ENCODE data around the gene PLOD1.
"Not testable (repeated sequence)": the region's sequence is repeated elsewhere in the genome, so short reads cannot be mapped to it uniquely, and the experiment has no call there.

The PLOD1 gene

DNA sequence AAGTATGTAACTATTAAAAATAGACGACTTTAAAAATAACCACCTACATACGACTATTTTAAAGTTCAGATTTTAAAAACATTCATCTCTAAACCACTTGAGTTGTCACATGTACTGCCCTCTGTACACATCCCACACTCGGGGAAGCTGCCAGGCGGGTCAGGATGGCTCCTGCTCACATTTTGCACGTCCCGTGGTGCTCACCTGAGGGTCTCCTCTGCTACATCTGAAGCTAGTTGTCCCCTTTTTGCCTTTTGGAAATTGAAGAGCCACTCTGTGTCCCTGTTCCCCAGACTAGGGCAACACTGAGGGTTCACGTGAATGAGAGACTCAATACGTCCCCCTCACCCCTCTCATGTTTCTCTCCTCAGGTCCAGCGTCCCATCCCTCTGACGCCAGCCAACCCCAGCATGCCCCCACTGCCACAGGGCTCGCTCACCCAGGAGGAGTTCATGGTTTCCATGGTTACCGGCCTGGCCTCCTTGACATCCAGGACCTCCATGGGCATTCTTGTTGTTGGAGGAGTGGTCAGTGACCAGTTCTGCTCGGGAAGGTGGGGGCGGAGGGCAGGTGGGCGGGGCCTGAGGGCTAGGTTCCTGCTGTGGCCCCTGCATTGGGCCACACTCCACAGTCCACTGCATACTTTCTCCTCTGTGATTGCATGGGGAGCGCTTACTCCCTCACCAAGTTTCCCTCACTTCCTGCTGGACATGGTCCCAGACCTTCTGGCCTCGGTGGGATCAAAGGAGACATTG is 71.8 kb downstream of the PLOD1 start:
- no peak for DNase-seq (ENCODE audit: low read depth)

DNA sequence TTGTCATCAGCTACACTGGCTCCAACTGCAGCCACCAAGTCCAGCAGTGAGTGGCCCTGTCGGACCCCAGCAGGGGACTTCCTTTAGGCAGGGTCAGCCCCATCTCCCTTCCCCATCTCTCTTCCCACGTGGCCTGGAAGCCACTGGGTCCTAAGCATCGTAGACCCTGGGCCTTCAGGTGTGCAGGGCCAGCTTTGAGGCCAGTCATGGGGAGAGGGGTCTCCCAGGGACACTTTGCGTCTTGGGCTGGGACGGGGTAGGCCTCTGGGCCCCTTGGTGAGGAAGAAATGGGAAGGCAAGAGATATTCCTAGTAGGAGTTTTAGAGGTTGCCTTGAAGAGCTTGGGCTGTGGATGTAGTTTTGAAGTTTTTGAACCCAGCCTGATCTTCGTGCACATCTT is 72.7 kb downstream of the PLOD1 start:
- no peak for DNase-seq (ENCODE audit: low read depth)

DNA sequence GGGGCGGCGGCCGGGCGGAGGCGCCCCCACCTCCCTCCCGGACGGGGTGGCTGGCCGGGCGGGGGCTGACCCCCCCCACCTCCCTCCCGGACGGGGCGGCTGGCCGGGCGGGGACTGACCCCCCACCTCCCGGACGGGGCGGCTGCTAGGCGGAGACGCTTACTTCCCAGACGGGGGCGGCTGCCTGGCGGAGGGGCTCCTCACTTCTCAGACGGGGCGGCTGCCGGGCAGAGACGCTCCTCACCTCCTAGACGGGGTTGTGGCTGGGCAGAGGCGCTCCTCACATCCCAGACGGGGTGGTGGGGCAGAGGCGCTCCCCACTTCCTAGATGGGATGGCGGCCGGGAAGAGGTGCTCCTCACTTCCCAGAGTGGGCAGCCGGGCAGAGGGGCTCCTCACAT is 73.8 kb downstream of the PLOD1 start:
- not testable (repeated sequence) for DNase-seq (ENCODE audit: low read depth)

DNA sequence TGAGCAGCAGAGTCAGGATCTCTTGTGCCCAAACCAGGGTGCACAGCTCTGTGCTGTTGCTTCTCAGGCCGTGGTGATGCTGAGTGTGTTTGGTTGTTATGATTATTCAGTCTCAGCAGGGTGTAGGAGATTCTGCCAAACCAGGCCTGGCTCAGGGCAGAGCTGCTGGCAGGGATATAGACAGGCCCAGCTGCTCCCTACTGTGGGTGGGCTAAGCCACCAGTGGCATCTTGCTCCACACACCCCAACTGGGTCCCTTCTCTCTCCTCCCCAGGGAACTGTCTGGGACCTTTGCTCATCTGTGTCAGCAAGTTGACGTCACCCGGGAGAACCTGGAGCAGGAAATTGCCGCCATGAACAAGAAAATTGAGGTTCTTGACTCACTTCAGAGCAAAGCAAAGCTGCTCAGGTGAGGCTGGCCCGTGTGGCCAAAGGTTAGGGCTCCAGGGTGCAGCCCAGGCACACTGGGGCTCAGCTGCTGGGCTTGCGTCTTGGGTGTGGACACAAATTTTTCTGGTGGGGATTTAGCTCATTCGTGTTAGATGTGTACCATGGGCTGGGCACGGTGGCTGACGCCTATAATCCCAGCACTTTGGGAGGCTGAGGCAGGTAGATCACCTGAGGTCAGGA is 74.9 kb downstream of the PLOD1 start:
- no peak for DNase-seq (ENCODE audit: low read depth)

DNA sequence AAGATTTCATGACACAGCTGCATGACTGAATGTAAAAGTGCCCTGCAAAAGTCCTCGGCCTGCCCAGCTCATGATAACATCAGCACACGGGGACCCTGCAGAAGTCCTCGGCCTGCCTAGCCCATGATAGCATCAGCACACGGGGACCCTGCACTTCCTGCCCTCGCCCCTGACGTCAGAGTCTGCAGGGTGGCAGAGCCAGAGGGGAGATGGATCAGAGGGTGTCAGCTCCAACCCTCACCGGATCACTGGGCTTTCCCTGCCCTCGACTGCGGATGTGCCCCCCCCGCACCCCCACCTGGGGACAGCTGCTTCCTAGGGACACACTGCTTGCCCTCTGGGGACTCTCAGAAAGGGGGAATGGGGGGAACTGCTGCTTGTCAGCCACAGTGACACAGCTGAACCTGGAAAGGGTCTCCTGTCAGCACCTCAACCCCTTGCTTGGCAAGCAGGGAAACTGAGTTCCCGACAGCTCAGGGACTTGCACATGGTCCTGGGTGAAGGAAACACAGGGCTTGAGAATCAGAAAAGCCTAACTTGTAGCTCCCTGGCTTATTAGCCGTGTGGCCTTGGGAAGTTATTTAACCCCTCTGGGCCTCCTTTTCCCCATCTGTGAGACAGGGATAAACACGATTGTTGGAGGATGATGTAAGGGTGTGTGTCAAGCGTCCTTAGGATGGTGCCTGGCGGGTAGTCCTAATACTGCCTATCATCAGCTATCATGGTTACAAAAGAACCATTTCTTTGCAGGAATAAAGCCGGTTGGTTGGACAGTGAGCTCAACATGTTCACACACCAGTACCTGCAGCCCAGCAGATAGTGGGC is 76.4 kb downstream of the PLOD1 start:
- DNase-seq (ENCODE audit: low read depth) = no peak

DNA sequence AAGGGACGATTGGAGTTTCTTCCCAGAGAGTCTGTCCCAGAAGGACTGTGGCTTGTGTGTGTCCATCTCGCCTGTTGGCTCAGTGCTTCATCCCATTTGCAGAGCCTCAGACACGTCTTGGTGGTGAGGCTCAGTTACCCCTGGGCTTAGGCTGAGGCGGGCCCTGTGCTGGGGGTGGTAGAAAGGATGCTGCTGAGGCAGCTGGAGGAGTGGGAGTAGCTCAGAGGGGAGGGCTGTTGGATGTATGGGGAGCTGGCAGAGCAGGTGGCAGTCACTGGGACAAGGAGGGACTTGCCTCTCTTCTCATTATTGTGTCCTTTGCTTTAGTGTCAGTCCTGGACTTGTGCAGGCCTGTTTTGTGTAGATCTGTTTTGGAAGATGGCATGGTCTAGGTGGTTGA is 77.5 kb downstream of the PLOD1 start:
- no peak for DNase-seq (ENCODE audit: low read depth)

DNA sequence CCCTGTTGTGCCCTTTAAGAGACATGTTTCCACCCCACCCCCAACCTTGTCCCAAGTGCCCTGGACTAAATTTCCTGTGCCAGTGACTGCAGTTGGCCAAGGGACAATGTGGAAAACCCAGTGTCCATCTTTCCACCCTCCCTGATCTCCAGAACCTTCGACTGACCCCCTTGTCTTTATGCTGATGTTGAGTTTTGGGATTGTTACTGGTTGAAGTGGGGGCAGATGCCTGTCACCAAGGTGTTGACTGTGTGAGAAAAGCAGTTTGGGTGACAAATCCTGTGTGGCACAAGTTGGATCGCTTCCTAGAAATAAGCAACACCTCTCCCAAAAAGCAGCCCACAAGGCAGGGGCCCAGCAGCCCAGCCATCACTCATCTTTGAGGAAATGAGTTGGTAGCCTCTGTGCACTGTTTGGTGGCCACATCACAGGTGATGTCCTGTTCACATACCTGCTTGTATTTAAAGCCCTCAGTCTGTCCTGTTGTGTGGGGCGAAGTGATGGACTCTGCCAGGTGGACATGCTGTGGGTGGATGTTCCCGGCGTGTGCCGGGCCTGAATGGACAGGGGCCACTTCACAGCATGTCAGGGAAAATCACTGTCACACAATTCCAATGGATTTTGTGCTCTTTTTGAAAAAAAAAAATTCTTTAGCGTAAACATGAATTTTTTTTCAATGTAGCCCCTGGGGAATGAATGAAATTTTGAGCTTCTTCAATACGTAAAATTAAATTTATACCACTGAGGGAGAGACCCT is 78.2 kb downstream of the PLOD1 start:
- DNase-seq (ENCODE audit: low read depth) = no peak

DNA sequence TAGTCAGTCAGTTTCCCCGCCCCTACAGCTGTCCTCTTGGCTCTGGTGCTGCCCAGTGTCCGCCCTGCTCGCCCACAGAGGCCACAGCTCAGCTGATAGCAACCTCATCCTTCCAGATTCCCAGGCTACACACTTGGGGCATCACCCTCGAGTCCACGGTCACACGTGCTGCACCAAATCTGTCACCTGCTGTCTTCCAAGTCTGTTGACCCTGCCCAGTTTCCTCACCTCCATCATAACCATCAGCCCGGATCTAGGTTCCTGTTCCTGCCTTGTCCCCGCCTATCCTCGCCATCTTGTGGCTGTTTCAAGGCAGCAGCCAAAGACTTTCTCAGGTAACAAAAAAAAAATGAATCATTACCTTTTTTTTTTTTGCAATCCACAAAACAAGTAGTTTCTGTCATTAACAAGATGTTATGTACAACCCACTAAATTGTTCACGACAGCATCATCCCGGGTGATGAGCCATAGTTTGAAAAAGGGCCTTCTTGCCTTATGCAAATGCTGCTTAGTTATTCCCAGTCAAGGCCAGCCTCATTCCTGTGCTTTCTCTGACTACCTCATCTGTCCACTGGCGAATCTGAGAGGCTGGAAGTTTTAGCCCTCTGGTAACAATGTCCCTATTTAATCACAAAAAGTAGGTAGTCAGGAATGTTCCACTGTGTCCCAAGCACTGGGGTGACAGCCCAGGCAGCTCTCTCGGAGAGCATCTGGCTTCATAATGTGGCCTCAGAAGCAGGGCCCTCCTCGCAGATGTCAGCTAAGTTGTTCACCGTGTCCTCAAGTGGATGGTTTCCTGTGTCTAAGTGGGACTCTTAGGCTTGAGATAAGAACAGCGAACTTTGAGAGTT is 79.8 kb downstream of the PLOD1 start:
- DNase-seq (ENCODE audit: low read depth) = no peak

DNA sequence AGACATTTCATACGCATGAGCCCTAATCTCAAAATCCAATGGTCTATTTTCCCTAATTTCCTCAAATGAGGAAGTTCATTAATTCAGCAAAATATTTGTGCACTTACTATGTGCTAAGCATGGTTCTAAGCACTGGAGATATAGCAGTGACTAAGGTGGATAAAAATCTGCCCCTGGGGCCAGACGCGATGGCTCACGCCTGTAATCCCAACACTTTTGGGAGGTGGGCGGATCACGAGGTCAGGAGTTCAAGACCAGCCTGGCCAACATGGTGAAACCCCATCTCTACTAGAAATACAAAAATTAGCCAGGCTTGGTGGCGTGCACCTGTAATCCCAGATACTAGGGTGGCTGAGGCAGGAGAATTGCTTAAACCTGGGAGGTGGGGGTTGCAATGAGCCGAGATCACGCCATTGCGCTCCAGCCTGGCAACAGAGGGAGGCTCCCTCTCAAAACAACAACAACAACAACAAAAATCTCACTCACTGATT is 80.5 kb downstream of the PLOD1 start:
- no peak for DNase-seq (ENCODE audit: low read depth)

DNA sequence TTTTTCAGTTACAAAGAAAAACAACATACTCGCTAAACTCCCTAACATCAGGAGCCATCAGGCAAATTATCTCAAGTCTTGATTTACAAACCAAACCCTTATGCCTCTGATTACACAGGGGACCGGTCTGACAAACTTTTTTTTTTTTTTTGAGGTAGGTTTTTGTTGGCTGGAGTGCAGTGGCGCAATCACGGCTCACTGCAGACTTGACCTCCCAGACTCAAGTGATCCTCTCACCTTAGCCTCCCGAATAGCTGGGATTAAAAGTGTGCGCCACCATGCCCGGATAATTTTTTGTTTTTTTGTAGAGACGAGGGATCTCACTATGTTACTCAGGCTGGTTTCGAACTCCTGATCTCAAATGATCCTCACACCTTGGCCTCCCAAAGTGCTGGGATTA is 81.0 kb downstream of the PLOD1 start:
- no peak for DNase-seq (ENCODE audit: low read depth)

DNA sequence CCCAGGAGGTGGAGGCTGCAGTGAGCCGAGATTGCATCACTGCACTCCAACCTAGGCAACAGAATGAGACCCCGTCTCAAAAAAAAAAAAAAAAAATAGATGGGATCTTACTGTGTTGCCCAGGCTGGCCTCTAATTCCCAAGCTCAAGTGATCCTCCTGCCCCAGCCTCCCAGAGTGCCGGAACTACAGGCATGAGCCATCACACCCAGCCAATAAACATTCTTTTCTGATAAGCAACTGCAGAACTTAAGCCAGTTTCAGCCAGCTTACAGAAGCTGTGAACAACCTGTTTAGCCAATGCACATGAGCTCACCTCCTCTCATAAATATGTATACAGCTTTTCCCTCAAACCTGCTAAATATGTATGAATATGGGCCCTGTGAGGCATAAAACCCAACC is 81.7 kb downstream of the PLOD1 start:
- no peak for DNase-seq (ENCODE audit: low read depth)

DNA sequence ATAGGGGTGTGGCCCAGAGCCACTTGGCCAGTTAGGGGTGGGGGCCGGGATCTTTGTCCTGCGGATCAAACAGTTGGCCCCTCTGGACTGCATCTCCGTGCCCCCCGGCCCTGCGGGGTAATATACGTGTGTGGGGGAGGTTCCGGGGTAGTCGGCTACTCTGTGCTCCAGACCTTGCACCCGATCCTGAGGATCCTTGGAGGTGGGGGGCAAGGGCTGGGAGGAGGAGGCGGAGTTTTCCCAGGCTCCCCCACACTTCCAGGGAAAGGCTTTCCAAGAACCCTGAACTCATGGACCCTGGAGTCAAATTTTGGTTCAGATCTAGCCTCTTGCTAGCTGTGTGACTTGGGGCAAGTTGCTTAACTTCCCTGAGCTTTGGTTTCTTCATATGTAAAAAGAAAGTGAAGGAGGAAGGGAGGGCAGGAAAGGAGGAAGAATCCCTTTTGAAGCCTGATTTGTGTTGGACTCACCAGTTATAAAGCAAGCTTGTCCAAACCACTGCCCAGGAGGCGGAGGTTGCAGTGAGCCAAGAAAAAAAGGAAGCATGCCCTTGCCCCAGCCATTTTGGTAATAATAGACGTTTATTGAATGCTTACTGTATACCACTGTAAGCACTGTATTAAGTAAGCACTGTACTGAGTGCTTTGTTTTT is 85.5 kb downstream of the PLOD1 start:
- DNase-seq (ENCODE audit: low read depth) = no peak

DNA sequence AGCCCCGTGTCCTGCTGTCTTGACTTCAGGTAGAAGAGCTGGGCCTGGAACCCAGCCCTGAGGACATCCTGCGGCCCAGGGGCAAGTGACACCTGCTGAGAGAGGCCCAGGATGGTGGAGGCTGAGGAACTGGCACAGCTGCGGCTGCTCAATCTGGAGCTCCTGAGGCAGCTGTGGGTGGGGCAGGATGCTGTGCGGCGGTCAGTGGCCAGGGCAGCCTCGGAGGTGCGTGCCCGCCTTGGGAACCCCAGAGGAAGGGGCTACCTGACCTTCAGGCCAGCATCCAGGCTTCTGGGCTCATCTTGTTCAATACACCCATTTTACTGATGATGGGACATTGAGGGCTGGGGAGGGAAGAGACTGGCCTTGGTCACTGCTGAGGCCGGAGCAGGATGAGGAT is 87.1 kb downstream of the PLOD1 start:
- no peak for DNase-seq (ENCODE audit: low read depth)

DNA sequence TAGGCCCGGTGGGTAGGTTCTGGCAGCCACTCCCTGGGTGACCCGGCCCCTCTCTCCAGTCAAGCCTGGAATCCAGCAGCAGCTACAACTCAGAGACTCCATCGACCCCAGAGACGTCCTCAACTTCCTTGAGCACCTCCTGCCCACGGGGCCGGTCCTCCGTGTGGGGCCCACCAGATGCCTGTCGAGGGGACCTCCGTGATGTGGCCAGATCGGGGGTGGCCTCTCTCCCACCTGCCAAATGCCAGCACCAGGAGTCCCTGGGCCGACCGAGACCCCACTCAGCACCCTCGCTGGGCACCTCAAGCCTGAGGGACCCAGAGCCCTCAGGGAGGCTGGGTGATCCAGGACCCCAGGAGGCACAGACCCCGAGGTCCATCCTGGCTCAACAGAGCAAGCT is 87.5 kb downstream of the PLOD1 start:
- DNase-seq (ENCODE audit: low read depth) = no peak
